IMR-90 (cell line): ENCODE results near the gene UBE2M.

Source experiments
- BHLHE40 ChIP-seq: fragments of 150-350 bp; IDR thresholded peaks from 2 replicates; pipeline ENCODE4 v1.6.1; 2016; ENCODE audit warnings: mild to moderate bottlenecking, low read depth, low read length
- CEBPB ChIP-seq: IDR thresholded peaks from 2 replicates; pipeline ENCODE4 v1.6.1; 2012; ENCODE audit warnings: low read depth, low read length, improper control_type of control experiment
- CHD1 ChIP-seq: IDR thresholded peaks from 2 replicates; pipeline ENCODE4 v1.6.1; 2012; ENCODE audit warnings: low read depth, low read length, improper control_type of control experiment
- MXI1 ChIP-seq: IDR thresholded peaks from 2 replicates; pipeline ENCODE4 v1.6.1; 2012; ENCODE audit warnings: low read depth, mild to moderate bottlenecking, low read length, moderate library complexity, borderline replicate concordance
- POLR2A ChIP-seq: IDR thresholded peaks from 2 replicates; pipeline ENCODE4 v1.6.1; 2012; ENCODE audit warnings: mild to moderate bottlenecking, low read depth, low read length
- RAD21 ChIP-seq: IDR thresholded peaks from 2 replicates; pipeline ENCODE4 v1.6.1; 2012; ENCODE audit warnings: low read length, improper control_type of control experiment
- RFX5 ChIP-seq: IDR thresholded peaks from 2 replicates; pipeline ENCODE4 v1.8.0; 2012; ENCODE audit warnings: low read depth, mild to moderate bottlenecking, low read length, moderate library complexity
- SMC3 ChIP-seq: fragments of 150-350 bp; IDR thresholded peaks from 2 replicates; pipeline ENCODE4 v1.6.1; 2016; ENCODE audit warnings: low read depth, mild to moderate bottlenecking, antibody characterized with exemption, low read length, moderate library complexity
- TF ChIP-seq, protein P1 (sequence below): conservative IDR thresholded peaks from 2 replicates; pipeline ENCODE4 v1.5.1; 2012; ENCODE audit warnings: mild to moderate bottlenecking, low read depth, low read length, improper control_type of control experiment
- TF ChIP-seq, protein P2 (sequence below): fragments of 150-350 bp; IDR thresholded peaks from 2 replicates; pipeline ENCODE4 v1.6.1; 2016; ENCODE audit warnings: low read depth, mild to moderate bottlenecking, low read length, moderate library complexity, borderline replicate concordance

GRCh38 chr19:58529405-58529804 lies 29.0 kb downstream of the UBE2M start:
- TF ChIP-seq, protein P1, sequence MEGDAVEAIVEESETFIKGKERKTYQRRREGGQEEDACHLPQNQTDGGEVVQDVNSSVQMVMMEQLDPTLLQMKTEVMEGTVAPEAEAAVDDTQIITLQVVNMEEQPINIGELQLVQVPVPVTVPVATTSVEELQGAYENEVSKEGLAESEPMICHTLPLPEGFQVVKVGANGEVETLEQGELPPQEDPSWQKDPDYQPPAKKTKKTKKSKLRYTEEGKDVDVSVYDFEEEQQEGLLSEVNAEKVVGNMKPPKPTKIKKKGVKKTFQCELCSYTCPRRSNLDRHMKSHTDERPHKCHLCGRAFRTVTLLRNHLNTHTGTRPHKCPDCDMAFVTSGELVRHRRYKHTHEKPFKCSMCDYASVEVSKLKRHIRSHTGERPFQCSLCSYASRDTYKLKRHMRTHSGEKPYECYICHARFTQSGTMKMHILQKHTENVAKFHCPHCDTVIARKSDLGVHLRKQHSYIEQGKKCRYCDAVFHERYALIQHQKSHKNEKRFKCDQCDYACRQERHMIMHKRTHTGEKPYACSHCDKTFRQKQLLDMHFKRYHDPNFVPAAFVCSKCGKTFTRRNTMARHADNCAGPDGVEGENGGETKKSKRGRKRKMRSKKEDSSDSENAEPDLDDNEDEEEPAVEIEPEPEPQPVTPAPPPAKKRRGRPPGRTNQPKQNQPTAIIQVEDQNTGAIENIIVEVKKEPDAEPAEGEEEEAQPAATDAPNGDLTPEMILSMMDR: no peak
- TF ChIP-seq RFX5 (no peak), MXI1 (no peak), SMC3 (no peak), CHD1 (no peak), CEBPB (no peak), POLR2A (no peak), BHLHE40 (no peak), RAD21 (no peak)
- TF ChIP-seq, protein P2, sequence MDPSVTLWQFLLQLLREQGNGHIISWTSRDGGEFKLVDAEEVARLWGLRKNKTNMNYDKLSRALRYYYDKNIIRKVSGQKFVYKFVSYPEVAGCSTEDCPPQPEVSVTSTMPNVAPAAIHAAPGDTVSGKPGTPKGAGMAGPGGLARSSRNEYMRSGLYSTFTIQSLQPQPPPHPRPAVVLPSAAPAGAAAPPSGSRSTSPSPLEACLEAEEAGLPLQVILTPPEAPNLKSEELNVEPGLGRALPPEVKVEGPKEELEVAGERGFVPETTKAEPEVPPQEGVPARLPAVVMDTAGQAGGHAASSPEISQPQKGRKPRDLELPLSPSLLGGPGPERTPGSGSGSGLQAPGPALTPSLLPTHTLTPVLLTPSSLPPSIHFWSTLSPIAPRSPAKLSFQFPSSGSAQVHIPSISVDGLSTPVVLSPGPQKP: no peak
